GM23338 (cell line): Measurements from ENCODE around the gene HEPACAM. TPM values are rescaled to one million over a fixed set of nuclear protein-coding genes. Genes with fewer than 3 reads are reported as not detected.
A peak's percentile ranks its signal among the peaks of the same experiment; 100 is the strongest.

Source experiments
- ATAC-seq: fragments of 200-7000 bp; cut with Tn5 transposase; 3 replicates; pipeline ENCODE4 v1.9.1; 2020
- DNase-seq: peaks from one replicate; pipeline ENCODE4 v3.0.0-alpha.2; 2015; ENCODE audit warnings: low spot score
- H2AFZ ChIP-seq: fragments of 200-600 bp; sonication (generic); 2 replicates; pipeline ENCODE4 v1.8.0; 2016; ENCODE audit warnings: antibody characterized with exemption, mild to moderate bottlenecking, moderate library complexity
- H3F3A ChIP-seq: fragments of 200-600 bp; sonication (generic); replicated peaks from 2 replicates; pipeline ENCODE4 v1.8.0; 2017; ENCODE audit warnings: antibody characterized with exemption, mixed run types, low read depth
- H3K27ac ChIP-seq: fragments of 200-600 bp; sonication (generic); 2 replicates; pipeline ENCODE4 v1.6.1; 2016; ENCODE audit warnings: low read depth
- H3K27me3 ChIP-seq: fragments of 200-600 bp; sonication (generic); 2 replicates; pipeline ENCODE4 v1.8.0; 2016; ENCODE audit warnings: mild to moderate bottlenecking, mixed run types, moderate library complexity; ENCODE audit not compliant: insufficient read depth
- H3K36me3 ChIP-seq: fragments of 200-600 bp; sonication (generic); 2 replicates; pipeline ENCODE4 v1.8.0; 2016; ENCODE audit warnings: mild to moderate bottlenecking; ENCODE audit not compliant: insufficient read depth
- H3K4me1 ChIP-seq: fragments of 200-600 bp; sonication (generic); 2 replicates; pipeline ENCODE4 v1.8.0; 2016; ENCODE audit warnings: mild to moderate bottlenecking, moderate library complexity; ENCODE audit not compliant: insufficient read depth
- H3K4me2 ChIP-seq: fragments of 200-600 bp; sonication (generic); 2 replicates; pipeline ENCODE4 v1.7.1; 2017; ENCODE audit warnings: mixed run types
- H3K4me3 ChIP-seq: fragments of 200-600 bp; sonication (generic); 2 replicates; pipeline ENCODE4 v1.6.1; 2016; ENCODE audit warnings: mixed run types
- H3K79me2 ChIP-seq: fragments of 200-600 bp; sonication (generic); replicated peaks from 2 replicates; pipeline ENCODE4 v1.8.0; 2017; ENCODE audit warnings: mild to moderate bottlenecking; ENCODE audit not compliant: insufficient read depth
- H3K9me2 ChIP-seq: fragments of 200-600 bp; sonication (generic); 2 replicates; pipeline ENCODE4 v1.8.0; 2017; ENCODE audit not compliant: insufficient read depth
- H4K20me1 ChIP-seq: fragments of 200-600 bp; sonication (generic); replicated peaks from 2 replicates; pipeline ENCODE4 v1.8.0; 2017; ENCODE audit warnings: mild to moderate bottlenecking; ENCODE audit not compliant: insufficient read depth
- H3K27ac Mint-ChIP-seq: 2 replicates; pipeline ENCODE4 v1.8.0; 2020; ENCODE audit warnings: inconsistent platforms, mild to moderate bottlenecking, moderate library complexity, mixed read lengths
- H3K27me3 Mint-ChIP-seq: 3 replicates; pipeline ENCODE4 v1.8.0; 2022; ENCODE audit warnings: low read depth, mild to moderate bottlenecking, moderate library complexity, mixed read lengths, inconsistent platforms; ENCODE audit not compliant: insufficient read depth, poor library complexity
- H3K36me3 Mint-ChIP-seq: 3 replicates; pipeline ENCODE4 v1.8.0; 2021; ENCODE audit warnings: low read depth, mild to moderate bottlenecking, inconsistent platforms, moderate library complexity, mixed read lengths
- H3K4me1 Mint-ChIP-seq: 3 replicates; pipeline ENCODE4 v1.8.0; 2020; ENCODE audit warnings: mild to moderate bottlenecking, inconsistent platforms, mixed read lengths
- H3K4me3 Mint-ChIP-seq: 3 replicates; pipeline ENCODE4 v1.8.0; 2021; ENCODE audit warnings: moderate library complexity, mild to moderate bottlenecking, inconsistent platforms, mixed read lengths
- H3K9me3 Mint-ChIP-seq: 3 replicates; pipeline ENCODE4 v1.8.0; 2020; ENCODE audit warnings: moderate library complexity, mild to moderate bottlenecking, inconsistent platforms, mixed read lengths
- CREB1 ChIP-seq: fragments of 250-450 bp; sonication (Bioruptor Pico); IDR thresholded peaks from 2 replicates; pipeline ENCODE4 v1.5.0; 2020; ENCODE audit warnings: low read depth, mild to moderate bottlenecking, moderate library complexity
- CTCF ChIP-seq, 2 experiments: fragments of 200-600 bp in 1 of 2; sonication (generic) in 1 of 2; conservative IDR thresholded peaks; 2 replicates each; pipeline versions ENCODE4 v1.5.1 to v1.6.1; 2016 to 2017; ENCODE audit warnings: antibody characterized with exemption in 2 of 2, low read depth in 2 of 2, mild to moderate bottlenecking in 2 of 2, moderate library complexity in 1 of 2
- ETS1 ChIP-seq: IDR thresholded peaks from 2 replicates; pipeline ENCODE4 v1.6.1; 2016; ENCODE audit warnings: antibody characterized with exemption
- EZH2 ChIP-seq: fragments of 200-600 bp; sonication (generic); IDR thresholded peaks from one replicate; pipeline ENCODE4 v1.8.0; 2017; ENCODE audit warnings: antibody characterized with exemption, mild to moderate bottlenecking, low read depth; ENCODE audit not compliant: unreplicated experiment
- NANOG ChIP-seq: IDR thresholded peaks from 2 replicates; pipeline ENCODE4 v1.6.1; 2016; ENCODE audit warnings: antibody characterized with exemption, borderline replicate concordance
- POLR2AphosphoS5 ChIP-seq: IDR thresholded peaks from 2 replicates; pipeline ENCODE4 v1.6.1; 2016; ENCODE audit warnings: antibody characterized with exemption, low read depth
- REST ChIP-seq: IDR thresholded peaks from one replicate; pipeline ENCODE4 v1.6.1; 2018; ENCODE audit warnings: antibody characterized with exemption; ENCODE audit not compliant: unreplicated experiment
- ZNF331 ChIP-seq: fragments of 250-450 bp; sonication (Bioruptor Pico); IDR thresholded peaks from 2 replicates; pipeline ENCODE4 v1.5.0; 2020; ENCODE audit warnings: low read depth, mild to moderate bottlenecking, moderate library complexity
- polyA plus RNA-seq: library from polyadenylated mRNA; unstranded; fragments of >200 nt; fragmentation: Nextera tagmentation; extraction: Ambion mirVana; gene quantifications from 2 replicates; pipeline ENCODE4 v1.2.1, GENCODE V29; 2016
- total RNA-seq: library from RNA; depleted of rRNA; stranded (reverse); fragments of >200 nt; shearing (Covaris generic); gene quantifications from 2 replicates; pipeline ENCODE4 v1.2.3, GENCODE V29; 2014

HEPACAM gene
- total and polyA plus RNA-seq, 2 experiments from 2014 or later = 0.17 TPM; not detected in 1

GRCh38 chr11:124873951-124874350 is 61.9 kb downstream of the HEPACAM start:
- Histone ChIP-seq H3K79me2 (no peaks in the 10 kb centered on the region), H3K27ac (no peak overlapping the region), H4K20me1 (0 out of 2 replicates have a peak, but pooled peaks cover 5% of the 10 kb centered on the region), H3F3A (no peaks in the 10 kb centered on the region), H3K27me3 (peaks cover 84% of the 10 kb centered on the region), H3K4me3 (no peak overlapping the region), H3K9me2 (no peaks in the 10 kb centered on the region), H3K4me1 (peaks cover 13% of the 10 kb centered on the region; the same call in 1 of the 2 replicates), H3K4me2 (no peak overlapping the region), H2AFZ (no peak overlapping the region), H3K36me3 (no peaks in the 10 kb centered on the region)
- peaks cover 80% of the 10 kb centered on the region for H3K27me3 Mint-ChIP-seq
- DNase-seq (no peak), ATAC-seq (no peak)
- no peaks in the 10 kb centered on the region for H3K36me3 Mint-ChIP-seq
- H3K4me1 Mint-ChIP-seq = peaks cover 37% of the 10 kb centered on the region
- no peak overlapping the region for H3K27ac Mint-ChIP-seq
- no peak overlapping the region for H3K4me3 Mint-ChIP-seq
- H3K9me3 Mint-ChIP-seq = no peaks in the 10 kb centered on the region
- no peak for TF ChIP-seq EZH2
- TF ChIP-seq POLR2AphosphoS5 = no peak
- no peak for TF ChIP-seq CREB1 (CRISPR knock-in tag)
- no peak for TF ChIP-seq ZNF331 (CRISPR knock-in tag)
- TF ChIP-seq REST = no peak
- TF ChIP-seq ETS1 = no peak
- TF ChIP-seq CTCF (conservative IDR thresholded peaks at IDR 0.05; ENCODE audit: low read depth in 2 of 2) = no peak

GRCh38 chr11:124872741-124873140 is 63.1 kb downstream of the HEPACAM start:
- Mint-ChIP-seq H3K4me3 (no peak overlapping the region), H3K9me3 (no peaks in the 10 kb centered on the region), H3K27ac (no peak overlapping the region), H3K36me3 (no peaks in the 10 kb centered on the region), H3K4me1 (peaks cover 35% of the 10 kb centered on the region), H3K27me3 (peaks cover 89% of the 10 kb centered on the region)
- no peaks in the 10 kb centered on the region for H3K9me2 ChIP-seq
- no peak overlapping the region for H3K27ac ChIP-seq
- H3K79me2 ChIP-seq = no peaks in the 10 kb centered on the region
- no peak overlapping the region for H3K4me2 ChIP-seq
- ATAC-seq (peak; percentile 15), DNase-seq (peak; percentile 66)
- H2AFZ ChIP-seq = 0 out of 2 replicates have a peak overlapping the region, but pooled peaks have one; percentile 38
- peaks cover 90% of the 10 kb centered on the region for H3K27me3 ChIP-seq
- H4K20me1 ChIP-seq = peaks cover 5% of the 10 kb centered on the region; the same call in 1 of the 2 replicates
- H3K36me3 ChIP-seq = no peaks in the 10 kb centered on the region
- H3F3A ChIP-seq = no peaks in the 10 kb centered on the region
- H3K4me3 ChIP-seq = no peak overlapping the region
- H3K4me1 ChIP-seq = peaks cover 13% of the 10 kb centered on the region; the same call in 1 of the 2 replicates
- TF ChIP-seq NANOG (no peak), CTCF (conservative IDR thresholded peaks at IDR 0.05; ENCODE audit: low read depth in 2 of 2) (peak in 1 of 2 experiments; percentile 44; a peak in 3 of 4 replicates)
